Gastroesophageal sphincter (tissue), 3 donors: ENCODE results near the gene DPF1.

Source experiments
- EP300 ChIP-seq: sonication (generic); formaldehyde crosslinking; IDR thresholded peaks from one replicate; pipeline ENCODE4 v1.6.1; 2017; ENCODE audit warnings: antibody characterized with exemption, mild to moderate bottlenecking
- TF ChIP-seq, protein P1 (sequence below), 4 experiments: fragments of 200-600 bp in 2 of 4; fragments of 450-650 bp in 2 of 4; sonication (generic) in 1 of 4; IDR thresholded peaks; one replicate each; pipeline ENCODE4 v1.5.1; 2017 to 2019; ENCODE audit warnings: antibody characterized with exemption in 4 of 4, mild to moderate bottlenecking in 2 of 4, moderate library complexity in 2 of 4

DNA sequence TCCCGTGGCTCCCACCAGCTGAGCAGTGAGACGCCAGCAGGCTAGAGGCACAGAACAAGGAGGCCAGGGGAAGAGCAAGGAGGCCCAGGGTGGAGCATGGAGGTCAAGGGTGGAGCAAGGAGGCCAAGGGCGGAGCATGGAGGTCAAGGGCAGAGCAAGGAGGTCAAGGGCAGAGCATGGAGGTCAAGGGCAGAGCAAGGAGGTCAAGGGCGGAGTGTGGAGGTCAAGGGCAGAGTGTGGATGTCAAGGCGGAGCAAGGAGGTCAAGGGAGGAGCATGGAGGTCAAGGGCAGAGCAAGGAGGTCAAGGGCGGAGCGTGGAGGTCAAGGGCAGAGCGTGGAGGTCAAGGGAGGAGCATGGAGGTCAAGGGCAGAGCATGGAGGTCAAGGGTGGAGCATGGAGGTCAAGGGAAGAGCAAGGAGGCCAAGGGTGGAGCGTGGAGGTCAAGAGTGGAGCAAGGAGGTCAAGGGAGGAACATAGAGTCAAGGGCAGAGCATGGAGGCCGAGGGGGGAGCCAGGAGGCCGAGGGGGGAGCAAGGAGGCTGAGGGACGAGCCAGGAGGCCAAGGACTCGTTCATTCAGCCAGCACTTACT lies 27.7 kb downstream of the DPF1 start:
- TF ChIP-seq, protein P1, sequence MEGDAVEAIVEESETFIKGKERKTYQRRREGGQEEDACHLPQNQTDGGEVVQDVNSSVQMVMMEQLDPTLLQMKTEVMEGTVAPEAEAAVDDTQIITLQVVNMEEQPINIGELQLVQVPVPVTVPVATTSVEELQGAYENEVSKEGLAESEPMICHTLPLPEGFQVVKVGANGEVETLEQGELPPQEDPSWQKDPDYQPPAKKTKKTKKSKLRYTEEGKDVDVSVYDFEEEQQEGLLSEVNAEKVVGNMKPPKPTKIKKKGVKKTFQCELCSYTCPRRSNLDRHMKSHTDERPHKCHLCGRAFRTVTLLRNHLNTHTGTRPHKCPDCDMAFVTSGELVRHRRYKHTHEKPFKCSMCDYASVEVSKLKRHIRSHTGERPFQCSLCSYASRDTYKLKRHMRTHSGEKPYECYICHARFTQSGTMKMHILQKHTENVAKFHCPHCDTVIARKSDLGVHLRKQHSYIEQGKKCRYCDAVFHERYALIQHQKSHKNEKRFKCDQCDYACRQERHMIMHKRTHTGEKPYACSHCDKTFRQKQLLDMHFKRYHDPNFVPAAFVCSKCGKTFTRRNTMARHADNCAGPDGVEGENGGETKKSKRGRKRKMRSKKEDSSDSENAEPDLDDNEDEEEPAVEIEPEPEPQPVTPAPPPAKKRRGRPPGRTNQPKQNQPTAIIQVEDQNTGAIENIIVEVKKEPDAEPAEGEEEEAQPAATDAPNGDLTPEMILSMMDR (IDR thresholded peaks at IDR 0.05), result no peak
- no peak for TF ChIP-seq EP300
